Liver (tissue), 3 donors: Measurements from ENCODE around the gene PYGB.

Source experiments
- CTCF ChIP-seq: fragments of 150-350 bp; IDR thresholded peaks from 2 replicates; pipeline ENCODE4 v1.5.1; 2017; ENCODE audit warnings: improper control_type of control experiment, low read depth, low read length; ENCODE audit not compliant: missing input control
- HNF4G ChIP-seq: IDR thresholded peaks from 2 replicates; pipeline ENCODE4 v1.6.1; 2016; ENCODE audit warnings: antibody characterized with exemption
- JUND ChIP-seq, 2 donors: IDR thresholded peaks; 2 replicates each; pipeline ENCODE4 v1.6.1; 2016; ENCODE audit warnings: antibody characterized with exemption in 2 of 2
- RAD21 ChIP-seq, 2 donors: IDR thresholded peaks; 2 replicates each; pipeline ENCODE4 v1.6.1; 2016; ENCODE audit warnings: antibody characterized with exemption in 2 of 2, mild to moderate bottlenecking in 2 of 2
- REST ChIP-seq: IDR thresholded peaks from 2 replicates; pipeline ENCODE4 v1.6.1; 2016; ENCODE audit warnings: antibody characterized with exemption, mild to moderate bottlenecking
- SP1 ChIP-seq: IDR thresholded peaks from 2 replicates; pipeline ENCODE4 v1.6.1; 2018; ENCODE audit warnings: antibody characterized with exemption, mild to moderate bottlenecking
- TAF1 ChIP-seq: conservative IDR thresholded peaks from 2 replicates; pipeline ENCODE4 v1.6.1; 2016; ENCODE audit warnings: antibody characterized with exemption, mild to moderate bottlenecking
- YY1 ChIP-seq: IDR thresholded peaks from 2 replicates; pipeline ENCODE4 v1.6.1; 2016; ENCODE audit warnings: antibody characterized with exemption, mild to moderate bottlenecking
- ZBTB33 ChIP-seq: IDR thresholded peaks from 2 replicates; pipeline ENCODE4 v1.6.1; 2016; ENCODE audit warnings: antibody characterized with exemption
- donor health status: healthy.
- donor health status: healthy.

GRCh38 chr20:25211273-25211672, 36.6 kb upstream of the PYGB start:
- TF ChIP-seq CTCF (no peak), ZBTB33 (no peak), RAD21 (IDR thresholded peaks at IDR 0.05) (no peak), JUND (IDR thresholded peaks at IDR 0.05) (no peak), SP1 (no peak), REST (no peak), TAF1 (no peak), HNF4G (no peak), YY1 (no peak)
